Endothelial cell of umbilical vein (primary cell): ENCODE measurements around the gene NEO1.

Experiments
- CTCF ChIP-seq, 2 donors: IDR thresholded peaks; 1 replicate in 1 of 2; 2 replicates in 1 of 2; pipeline ENCODE4 v1.5.1; 2011; ENCODE audit warnings: low read length in 2 of 2, mild to moderate bottlenecking in 2 of 2, moderate library complexity in 2 of 2, control low read depth in 1 of 2, inconsistent platforms in 1 of 2, low read depth in 1 of 2; ENCODE audit not compliant: insufficient read depth in 1 of 2; ENCODE audit errors: extremely low read depth in 1 of 2
- EZH2 ChIP-seq: IDR thresholded peaks from 2 replicates; pipeline ENCODE4 v1.6.1; 2012; ENCODE audit warnings: borderline replicate concordance, low read depth, mild to moderate bottlenecking, moderate library complexity, low read length, inconsistent platforms; ENCODE audit not compliant: severe bottlenecking
- POLR2A ChIP-seq: IDR thresholded peaks from 2 replicates; pipeline ENCODE4 v1.6.1; 2012; ENCODE audit warnings: low read depth, mild to moderate bottlenecking, control low read depth, low read length
- POLR2AphosphoS5 ChIP-seq: IDR thresholded peaks from 2 replicates; pipeline ENCODE4 v1.6.1; 2012; ENCODE audit warnings: low read depth, mild to moderate bottlenecking, control low read depth, low read length, moderate library complexity; ENCODE audit not compliant: insufficient read depth
- TF ChIP-seq, protein P1 (sequence below): IDR thresholded peaks from 2 replicates; pipeline ENCODE4 v1.6.1; 2011; ENCODE audit not compliant: insufficient read depth, insufficient read length

GRCh38 chr15:73143763-73144155 is 91.5 kb downstream of the NEO1 start:
- TF ChIP-seq CTCF (IDR thresholded peaks at IDR 0.05; ENCODE audit: extremely low read depth in 1 of 2, insufficient read depth in 1 of 2, low read depth in 1 of 2, low read length in 2 of 2) (no peak), POLR2AphosphoS5 (no peak), POLR2A (no peak), EZH2 (no peak)
- TF ChIP-seq, protein P1, sequence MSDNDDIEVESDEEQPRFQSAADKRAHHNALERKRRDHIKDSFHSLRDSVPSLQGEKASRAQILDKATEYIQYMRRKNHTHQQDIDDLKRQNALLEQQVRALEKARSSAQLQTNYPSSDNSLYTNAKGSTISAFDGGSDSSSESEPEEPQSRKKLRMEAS, result no peak
